ENCODE data around the gene RGS7.
"Not testable (repeated sequence)": the region's sequence is repeated elsewhere in the genome, so short reads cannot be mapped to it uniquely, and the experiment has no call there.

Gene RGS7

GRCh38 chr1:240762471-240762987, 594.5 kb downstream of the RGS7 start:
- DNase-seq = not testable (repeated sequence)

GRCh38 chr1:240758777-240759176, 598.2 kb downstream of the RGS7 start:
- not testable (repeated sequence) for DNase-seq

- no peak for DNase-seq
These were observed 598.7 kb downstream of the RGS7 start for GRCh38 chr1:240758296-240758695.

GRCh38 chr1:240747907-240748306, 609.1 kb downstream of the RGS7 start:
- DNase-seq = no peak

GRCh38 chr1:240743705-240744104, 613.3 kb downstream of the RGS7 start:
- no peak for DNase-seq

GRCh38 chr1:240739754-240740153, 617.3 kb downstream of the RGS7 start:
- no peak for DNase-seq

- no peak for DNase-seq
These were observed 617.9 kb downstream of the RGS7 start for GRCh38 chr1:240739139-240739538.

- no peak for DNase-seq
These were observed 619.2 kb downstream of the RGS7 start for GRCh38 chr1:240737766-240738265.

GRCh38 chr1:240737298-240737697, 619.7 kb downstream of the RGS7 start:
- no peak for DNase-seq

- DNase-seq = not testable (repeated sequence)
These were observed 622.3 kb downstream of the RGS7 start for GRCh38 chr1:240734705-240735104.

GRCh38 chr1:240734001-240734400, 623.0 kb downstream of the RGS7 start:
- no peak for DNase-seq

- DNase-seq = peak; percentile 18 to 53
These were observed 624.6 kb downstream of the RGS7 start for GRCh38 chr1:240732390-240732789.
